HEK293 (cell line): ENCODE data around the gene BTBD7.

Experiments used
- CTCF ChIA-PET: fragments of 350-600 bp; formaldehyde crosslinking; extraction: SDS; loops from one replicate; lab custom pipeline; 2021; ENCODE audit warnings: antibody characterized with exemption; lab: Yijun Ruan, JAX
- POLR2A ChIA-PET: fragments of 300-600 bp; formaldehyde crosslinking; extraction: SDS; loops from one replicate; lab custom pipeline; 2020; ENCODE audit warnings: antibody characterized with exemption, inconsistent platforms; lab: Yijun Ruan, JAX
- H3K27ac ChIP-seq: fragments of 200-500 bp; sonication (Bioruptor generic); 2 replicates; pipeline ENCODE4 v1.5.1; 2014; ENCODE audit warnings: low read depth, low read length, control low read depth, inconsistent platforms; ENCODE audit errors: extremely low read depth
- H3K36me3 ChIP-seq, 2 experiments: fragments of 200-500 bp in 1 of 2; sonication (Bioruptor generic) in 1 of 2; 1 replicate in 1 of 2; 2 replicates in 1 of 2; pipeline ENCODE4 v1.5.1; 2014 to 2017; ENCODE audit warnings: inconsistent platforms in 2 of 2, low read length in 2 of 2; ENCODE audit not compliant: control insufficient read depth in 2 of 2, insufficient read depth in 1 of 2
- H3K4me1 ChIP-seq: fragments of 200-500 bp; sonication (Bioruptor generic); 2 replicates; pipeline ENCODE4 v1.5.1; 2014; ENCODE audit warnings: mild to moderate bottlenecking, low read length, inconsistent platforms; ENCODE audit not compliant: control insufficient read depth, insufficient read depth
- H3K4me3 ChIP-seq: 2 replicates; pipeline ENCODE4 v1.5.1; 2011; ENCODE audit warnings: low read depth, mild to moderate bottlenecking, control low read depth, low read length, moderate library complexity
- H3K9me3 ChIP-seq: fragments of 200-500 bp; sonication (Bioruptor generic); 2 replicates; pipeline ENCODE4 v1.5.1; 2014; ENCODE audit warnings: low read depth, low read length, inconsistent platforms; ENCODE audit not compliant: control insufficient read depth, insufficient read depth
- KLF8 ChIP-seq: fragments of 450-650 bp; formaldehyde crosslinking; IDR thresholded peaks from 2 replicates; pipeline ENCODE4 v1.5.1; 2016; ENCODE audit warnings: missing biosample characterization, missing genetic modification characterization
- KLF9 ChIP-seq: fragments of 450-650 bp; formaldehyde crosslinking; IDR thresholded peaks from 2 replicates; pipeline ENCODE4 v1.5.1; 2016; ENCODE audit warnings: missing biosample characterization, missing genetic modification characterization, low read depth
- REPIN1 ChIP-seq: fragments of 450-650 bp; formaldehyde crosslinking; IDR thresholded peaks from 2 replicates; pipeline ENCODE4 v1.5.1; 2017; ENCODE audit warnings: missing biosample characterization, missing genetic modification characterization, low read depth
- ZBTB11 ChIP-seq: fragments of 450-650 bp; formaldehyde crosslinking; conservative IDR thresholded peaks from 2 replicates; pipeline ENCODE4 v1.5.1; 2016; ENCODE audit warnings: low read depth, missing biosample characterization, missing genetic modification characterization
- ZBTB48 ChIP-seq: fragments of 450-650 bp; formaldehyde crosslinking; IDR thresholded peaks from 2 replicates; pipeline ENCODE4 v1.5.1; 2016; ENCODE audit warnings: missing biosample characterization, missing genetic modification characterization
- ZBTB8A ChIP-seq: fragments of 450-650 bp; formaldehyde crosslinking; IDR thresholded peaks from 2 replicates; pipeline ENCODE4 v1.5.1; 2016; ENCODE audit warnings: missing biosample characterization, missing genetic modification characterization
- ZNF211 ChIP-seq: fragments of 450-650 bp; formaldehyde crosslinking; IDR thresholded peaks from 2 replicates; pipeline ENCODE4 v1.5.1; 2016; ENCODE audit warnings: low read depth, missing biosample characterization, missing genetic modification characterization
- ZNF521 ChIP-seq: fragments of 450-650 bp; formaldehyde crosslinking; IDR thresholded peaks from 2 replicates; pipeline ENCODE4 v1.5.1; 2017; ENCODE audit warnings: missing biosample characterization, mild to moderate bottlenecking, missing genetic modification characterization
- ZNF626 ChIP-seq: fragments of 450-650 bp; sonication (Bioruptor Pico); formaldehyde crosslinking; IDR thresholded peaks from 2 replicates; pipeline ENCODE4 v1.5.1; 2018; ENCODE audit warnings: missing biosample characterization, missing genetic modification characterization, inconsistent platforms
- ZNF654 ChIP-seq: fragments of 450-650 bp; formaldehyde crosslinking; IDR thresholded peaks from 2 replicates; pipeline ENCODE4 v1.5.1; 2016; ENCODE audit warnings: low read depth, missing biosample characterization, missing genetic modification characterization
- ZNF664 ChIP-seq: fragments of 450-650 bp; formaldehyde crosslinking; IDR thresholded peaks from 2 replicates; pipeline ENCODE4 v1.5.1; 2016; ENCODE audit warnings: missing biosample characterization, missing genetic modification characterization
- ZNF747 ChIP-seq: fragments of 450-650 bp; formaldehyde crosslinking; IDR thresholded peaks from 2 replicates; pipeline ENCODE4 v1.5.1; 2016; ENCODE audit warnings: missing biosample characterization, missing genetic modification characterization
- ZNF768 ChIP-seq: fragments of 450-650 bp; formaldehyde crosslinking; IDR thresholded peaks from 2 replicates; pipeline ENCODE4 v1.5.1; 2018; ENCODE audit warnings: missing biosample characterization, mild to moderate bottlenecking, missing genetic modification characterization
- TF ChIP-seq, protein P1 (sequence below): fragments of 450-650 bp; formaldehyde crosslinking; IDR thresholded peaks from 2 replicates; pipeline ENCODE4 v1.5.1; 2017; ENCODE audit warnings: missing biosample characterization, missing genetic modification characterization
- TF ChIP-seq, protein P2 (sequence below): fragments of 450-650 bp; formaldehyde crosslinking; IDR thresholded peaks from 2 replicates; pipeline ENCODE4 v1.5.0; 2017; ENCODE audit warnings: missing biosample characterization, missing genetic modification characterization, borderline replicate concordance
- TF ChIP-seq, protein P3 (sequence below): fragments of 450-650 bp; formaldehyde crosslinking; IDR thresholded peaks from 2 replicates; pipeline ENCODE4 v1.5.1; 2017; ENCODE audit warnings: missing biosample characterization, mild to moderate bottlenecking, missing genetic modification characterization, moderate library complexity
- TF ChIP-seq, protein P4 (sequence below): fragments of 450-650 bp; formaldehyde crosslinking; IDR thresholded peaks from 2 replicates; pipeline ENCODE4 v1.5.1; 2016; ENCODE audit warnings: missing biosample characterization, missing genetic modification characterization

BTBD7 gene

DNA sequence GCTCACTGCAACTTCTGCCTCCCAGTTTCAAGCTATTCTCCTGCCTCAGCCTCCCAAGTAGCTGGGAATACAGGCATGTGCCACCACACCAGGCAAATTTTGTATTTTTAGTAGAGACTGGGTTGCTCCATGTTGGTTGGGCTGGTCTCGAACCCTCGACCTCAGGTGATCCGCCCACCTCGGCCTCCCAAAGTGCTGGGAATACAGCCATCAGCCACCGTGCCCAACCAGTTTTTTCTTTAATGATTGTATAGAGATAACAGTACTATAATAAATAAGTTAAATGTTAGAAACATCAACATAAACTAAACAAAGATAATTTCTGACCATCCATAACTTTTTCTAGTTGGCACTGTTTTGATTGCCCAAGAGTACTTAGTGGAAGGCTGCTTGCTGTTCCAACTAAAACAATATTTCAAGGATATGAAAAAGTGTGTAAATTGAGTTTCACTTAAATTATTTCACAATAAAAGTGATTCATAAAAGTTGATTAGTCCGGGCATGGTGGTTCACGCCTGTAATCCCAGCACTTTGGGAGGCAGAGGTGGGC, 131.6 kb downstream of the BTBD7 start:
- Histone ChIP-seq H3K9me3 (no peaks in the 10 kb centered on the region), H3K27ac (no peak overlapping the region), H3K4me1 (no peaks in the 10 kb centered on the region), H3K4me3 (no peak overlapping the region), H3K36me3 (peaks cover 3% of the 10 kb centered on the region in 2 experiments)
- ChIA-PET POLR2A (no interaction called here), CTCF (no interaction called here)
- no peak for TF ChIP-seq ZNF521
- TF ChIP-seq, protein P1, sequence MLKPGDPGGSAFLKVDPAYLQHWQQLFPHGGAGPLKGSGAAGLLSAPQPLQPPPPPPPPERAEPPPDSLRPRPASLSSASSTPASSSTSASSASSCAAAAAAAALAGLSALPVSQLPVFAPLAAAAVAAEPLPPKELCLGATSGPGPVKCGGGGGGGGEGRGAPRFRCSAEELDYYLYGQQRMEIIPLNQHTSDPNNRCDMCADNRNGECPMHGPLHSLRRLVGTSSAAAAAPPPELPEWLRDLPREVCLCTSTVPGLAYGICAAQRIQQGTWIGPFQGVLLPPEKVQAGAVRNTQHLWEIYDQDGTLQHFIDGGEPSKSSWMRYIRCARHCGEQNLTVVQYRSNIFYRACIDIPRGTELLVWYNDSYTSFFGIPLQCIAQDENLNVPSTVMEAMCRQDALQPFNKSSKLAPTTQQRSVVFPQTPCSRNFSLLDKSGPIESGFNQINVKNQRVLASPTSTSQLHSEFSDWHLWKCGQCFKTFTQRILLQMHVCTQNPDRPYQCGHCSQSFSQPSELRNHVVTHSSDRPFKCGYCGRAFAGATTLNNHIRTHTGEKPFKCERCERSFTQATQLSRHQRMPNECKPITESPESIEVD (tag by site-specific recombination) = peak; percentile 78
- no peak for TF ChIP-seq ZBTB8A
- no peak for TF ChIP-seq ZNF626 (tag by site-specific recombination)
- no peak for TF ChIP-seq REPIN1 (tag by site-specific recombination)
- TF ChIP-seq ZNF664 (tag by site-specific recombination) = 0 out of 2 replicates have a peak, but pooled peaks have one; percentile 9
- TF ChIP-seq KLF9 (tag by site-specific recombination) = no peak
- TF ChIP-seq ZNF747 = no peak
- no peak for TF ChIP-seq ZNF211
- TF ChIP-seq ZNF768 (tag by site-specific recombination) = no peak
- TF ChIP-seq, protein P2, sequence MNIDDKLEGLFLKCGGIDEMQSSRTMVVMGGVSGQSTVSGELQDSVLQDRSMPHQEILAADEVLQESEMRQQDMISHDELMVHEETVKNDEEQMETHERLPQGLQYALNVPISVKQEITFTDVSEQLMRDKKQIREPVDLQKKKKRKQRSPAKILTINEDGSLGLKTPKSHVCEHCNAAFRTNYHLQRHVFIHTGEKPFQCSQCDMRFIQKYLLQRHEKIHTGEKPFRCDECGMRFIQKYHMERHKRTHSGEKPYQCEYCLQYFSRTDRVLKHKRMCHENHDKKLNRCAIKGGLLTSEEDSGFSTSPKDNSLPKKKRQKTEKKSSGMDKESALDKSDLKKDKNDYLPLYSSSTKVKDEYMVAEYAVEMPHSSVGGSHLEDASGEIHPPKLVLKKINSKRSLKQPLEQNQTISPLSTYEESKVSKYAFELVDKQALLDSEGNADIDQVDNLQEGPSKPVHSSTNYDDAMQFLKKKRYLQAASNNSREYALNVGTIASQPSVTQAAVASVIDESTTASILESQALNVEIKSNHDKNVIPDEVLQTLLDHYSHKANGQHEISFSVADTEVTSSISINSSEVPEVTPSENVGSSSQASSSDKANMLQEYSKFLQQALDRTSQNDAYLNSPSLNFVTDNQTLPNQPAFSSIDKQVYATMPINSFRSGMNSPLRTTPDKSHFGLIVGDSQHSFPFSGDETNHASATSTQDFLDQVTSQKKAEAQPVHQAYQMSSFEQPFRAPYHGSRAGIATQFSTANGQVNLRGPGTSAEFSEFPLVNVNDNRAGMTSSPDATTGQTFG (tag by site-specific recombination) = no peak
- no peak for TF ChIP-seq ZBTB11 (tag by site-specific recombination)
- no peak for TF ChIP-seq ZBTB48
- TF ChIP-seq KLF8 (tag by site-specific recombination) = no peak
- TF ChIP-seq, protein P3, sequence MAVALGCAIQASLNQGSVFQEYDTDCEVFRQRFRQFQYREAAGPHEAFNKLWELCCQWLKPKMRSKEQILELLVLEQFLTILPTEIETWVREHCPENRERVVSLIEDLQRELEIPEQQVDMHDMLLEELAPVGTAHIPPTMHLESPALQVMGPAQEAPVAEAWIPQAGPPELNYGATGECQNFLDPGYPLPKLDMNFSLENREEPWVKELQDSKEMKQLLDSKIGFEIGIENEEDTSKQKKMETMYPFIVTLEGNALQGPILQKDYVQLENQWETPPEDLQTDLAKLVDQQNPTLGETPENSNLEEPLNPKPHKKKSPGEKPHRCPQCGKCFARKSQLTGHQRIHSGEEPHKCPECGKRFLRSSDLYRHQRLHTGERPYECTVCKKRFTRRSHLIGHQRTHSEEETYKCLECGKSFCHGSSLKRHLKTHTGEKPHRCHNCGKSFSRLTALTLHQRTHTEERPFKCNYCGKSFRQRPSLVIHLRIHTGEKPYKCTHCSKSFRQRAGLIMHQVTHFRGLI = peak; percentile 90
- TF ChIP-seq ZNF654 = no peak
- TF ChIP-seq, protein P4, sequence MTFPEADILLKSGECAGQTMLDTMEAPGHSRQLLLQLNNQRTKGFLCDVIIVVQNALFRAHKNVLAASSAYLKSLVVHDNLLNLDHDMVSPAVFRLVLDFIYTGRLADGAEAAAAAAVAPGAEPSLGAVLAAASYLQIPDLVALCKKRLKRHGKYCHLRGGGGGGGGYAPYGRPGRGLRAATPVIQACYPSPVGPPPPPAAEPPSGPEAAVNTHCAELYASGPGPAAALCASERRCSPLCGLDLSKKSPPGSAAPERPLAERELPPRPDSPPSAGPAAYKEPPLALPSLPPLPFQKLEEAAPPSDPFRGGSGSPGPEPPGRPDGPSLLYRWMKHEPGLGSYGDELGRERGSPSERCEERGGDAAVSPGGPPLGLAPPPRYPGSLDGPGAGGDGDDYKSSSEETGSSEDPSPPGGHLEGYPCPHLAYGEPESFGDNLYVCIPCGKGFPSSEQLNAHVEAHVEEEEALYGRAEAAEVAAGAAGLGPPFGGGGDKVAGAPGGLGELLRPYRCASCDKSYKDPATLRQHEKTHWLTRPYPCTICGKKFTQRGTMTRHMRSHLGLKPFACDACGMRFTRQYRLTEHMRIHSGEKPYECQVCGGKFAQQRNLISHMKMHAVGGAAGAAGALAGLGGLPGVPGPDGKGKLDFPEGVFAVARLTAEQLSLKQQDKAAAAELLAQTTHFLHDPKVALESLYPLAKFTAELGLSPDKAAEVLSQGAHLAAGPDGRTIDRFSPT (tag by site-specific recombination) = no peak
